ENCODE results near the gene COL7A1.

COL7A1 gene

GRCh38 chr3:48595075-48595525, at the start of gene COL7A1:
COL7A1 (minus strand) TSS chr3:48595329; CDS start chr3:48595159, 170 bp downstream.
- peak in 3 of 51 donors; percentile 9 to 36 (median 23) for DNase-seq

DNA sequence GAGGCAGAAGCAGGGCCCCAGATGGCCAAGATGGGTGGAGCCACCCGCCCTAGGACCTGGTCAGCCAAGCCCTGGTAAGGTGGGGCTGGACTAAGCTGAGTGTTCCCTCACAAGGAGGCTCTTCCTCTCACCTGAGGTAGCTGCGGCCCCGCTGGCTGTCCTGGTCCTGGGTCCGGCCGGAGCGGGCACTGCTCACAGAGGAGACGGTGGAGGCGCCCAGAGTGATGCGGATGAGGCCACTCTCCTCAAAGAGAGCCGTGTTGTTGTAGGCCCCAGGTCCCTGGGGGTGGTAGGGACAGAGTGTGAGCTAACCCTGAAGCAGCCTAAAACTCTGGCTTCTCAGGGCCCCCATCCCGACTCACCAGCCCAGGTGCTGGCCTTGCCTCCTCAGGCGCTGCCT, 47.5 kb upstream of the COL7A1 start:
- no peak for DNase-seq

DNA sequence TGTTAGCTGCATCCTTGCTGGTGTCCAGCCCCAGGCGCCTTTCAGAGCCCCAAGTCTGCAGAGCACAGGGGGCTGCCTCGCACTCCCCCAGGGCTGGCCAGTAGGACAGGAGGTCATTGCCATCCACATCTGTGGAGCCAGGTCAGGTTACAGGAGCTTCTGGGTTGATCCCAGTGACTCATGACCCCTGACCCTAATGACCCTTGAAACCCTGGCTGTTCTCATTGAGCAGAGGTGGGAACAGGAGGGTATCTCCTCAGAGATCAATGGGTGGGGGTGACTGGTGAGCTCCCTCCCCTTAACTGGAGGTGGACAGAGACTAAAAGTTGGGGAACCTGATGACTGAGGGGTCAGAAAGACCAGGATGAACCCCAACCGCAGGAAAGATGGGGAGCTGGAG, 46.3 kb upstream of the COL7A1 start:
- DNase-seq = no peak

DNA sequence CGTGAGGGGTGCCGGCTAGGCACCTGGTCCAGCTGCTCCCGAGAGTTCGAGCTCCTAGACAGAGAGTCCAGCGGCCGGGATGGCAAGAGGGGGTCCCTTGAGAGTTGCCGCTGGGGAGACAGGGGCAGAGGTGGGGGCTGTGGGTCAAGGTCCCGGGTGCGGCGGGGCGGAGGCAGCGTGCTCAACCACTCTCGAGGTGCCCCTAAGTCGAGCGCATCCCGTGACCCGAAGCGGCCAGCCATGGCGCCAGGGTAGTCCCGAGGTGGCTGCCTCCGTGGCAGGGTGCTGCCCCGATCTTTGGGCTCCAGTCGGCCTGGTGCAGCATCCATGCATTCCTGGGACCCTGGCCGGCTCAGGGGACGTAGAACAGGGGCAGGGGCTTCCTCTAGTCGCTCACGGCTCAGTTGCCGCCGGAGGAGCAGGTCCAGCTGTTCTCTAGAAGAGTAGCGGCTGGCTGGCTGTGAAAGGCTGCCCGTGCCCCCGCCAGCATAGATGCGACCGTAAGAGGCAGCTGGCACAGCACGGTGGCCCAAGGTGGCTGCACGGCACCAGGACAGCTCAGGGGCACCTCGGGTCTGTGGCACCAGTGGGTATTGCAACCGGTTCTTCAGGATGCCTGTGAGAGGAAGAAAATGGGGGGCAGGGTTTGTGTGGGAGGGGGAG, 44.9 kb upstream of the COL7A1 start:
- DNase-seq = no peak

DNA sequence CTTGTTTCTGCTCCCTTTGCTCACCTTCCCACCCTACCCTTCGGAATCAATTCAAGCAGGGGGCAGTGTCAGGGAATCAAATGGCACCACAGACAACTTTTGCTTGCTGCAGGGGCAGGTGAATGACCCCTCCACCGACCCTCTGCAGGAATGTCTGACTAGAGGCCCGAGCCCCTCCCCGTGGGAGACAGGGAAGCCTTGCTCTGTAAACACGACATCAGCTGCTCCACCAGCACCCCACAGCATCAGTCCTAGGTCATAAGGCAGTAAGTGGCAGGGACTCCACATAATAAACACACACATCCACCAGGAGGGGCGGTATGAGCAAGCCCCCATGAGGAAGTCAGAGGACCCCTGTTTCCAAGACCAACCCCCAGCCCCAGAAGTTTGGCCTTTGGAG, 42.2 kb upstream of the COL7A1 start:
- no peak for DNase-seq

GRCh38 chr3:48636149-48636655, 41.1 kb upstream of the COL7A1 start:
- no peak for DNase-seq

DNA sequence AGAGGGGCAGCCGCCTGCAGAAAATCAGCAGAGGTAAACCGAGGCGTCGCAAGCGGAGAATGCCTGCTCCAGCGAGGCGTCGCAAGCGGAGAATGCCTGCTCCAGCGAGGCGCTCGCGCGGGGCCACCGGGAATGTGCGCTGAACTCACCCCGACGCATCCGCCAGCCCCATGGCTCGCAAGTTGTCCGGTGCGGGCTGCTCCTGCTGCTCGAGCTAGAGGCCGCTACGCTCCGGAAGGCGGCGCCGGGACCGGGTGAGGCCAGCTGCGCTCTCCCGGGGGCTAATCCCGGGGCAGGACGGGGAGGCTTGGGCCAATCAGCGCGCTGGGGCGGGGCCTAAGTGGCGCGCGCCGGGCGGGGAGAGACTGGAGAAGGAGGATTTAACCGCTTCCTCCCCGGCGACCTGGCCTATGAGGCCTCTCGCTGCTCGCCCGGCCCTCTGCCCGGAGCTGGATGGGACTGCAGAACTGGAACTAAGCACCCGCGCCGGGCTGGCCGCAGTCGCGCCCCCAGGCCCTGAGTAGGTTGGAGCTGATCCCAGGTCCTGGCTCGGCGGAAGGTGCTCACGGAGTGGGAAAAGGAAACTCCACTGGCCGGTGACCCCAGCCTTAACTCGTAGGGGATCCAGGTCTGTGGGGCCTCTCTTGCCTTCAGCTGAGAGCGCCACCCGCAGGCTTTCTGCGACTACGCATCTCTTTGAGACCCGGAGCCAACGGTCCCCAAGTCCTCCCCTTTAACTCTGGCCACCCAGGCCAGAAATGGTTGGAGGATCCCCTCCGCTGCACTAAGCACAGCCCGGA, 40.3 kb upstream of the COL7A1 start, which contains the start of gene SLC26A6:
Gene SLC26A6, minus strand, starts transcription at position 240 of the 800 bp plus-strand sequence. Its CDS starts 68 bp downstream, at position 172.
- DNase-seq = peak; percentile 48 to 99 (median 94)

GRCh38 chr3:48634661-48635221, 39.6 kb upstream of the COL7A1 start:
- peak in 22 of 51 donors; percentile 5 to 49 (median 39) for DNase-seq

DNA sequence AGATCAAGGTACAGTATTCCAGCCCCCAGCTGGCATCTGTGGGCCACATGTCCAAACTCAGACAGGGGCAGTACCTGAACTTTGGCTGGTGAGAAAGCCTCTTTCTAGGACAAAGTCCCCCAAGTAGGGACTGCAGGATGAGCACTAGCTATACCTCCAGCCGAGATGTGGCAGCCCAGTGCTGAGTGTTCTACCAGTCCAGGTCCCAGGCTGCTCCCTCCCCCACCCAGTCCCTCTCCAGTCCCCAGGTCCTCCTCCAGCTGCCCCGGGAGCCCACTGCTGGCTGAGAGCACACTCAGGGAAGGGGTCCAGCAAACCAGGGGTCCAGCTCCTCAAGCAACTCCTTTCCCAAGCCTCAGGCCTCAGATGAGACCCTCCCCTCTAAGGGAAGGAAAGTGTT, 38.6 kb upstream of the COL7A1 start:
- DNase-seq = no peak

GRCh38 chr3:48633256-48633655, 38.1 kb upstream of the COL7A1 start:
- no peak for DNase-seq

DNA sequence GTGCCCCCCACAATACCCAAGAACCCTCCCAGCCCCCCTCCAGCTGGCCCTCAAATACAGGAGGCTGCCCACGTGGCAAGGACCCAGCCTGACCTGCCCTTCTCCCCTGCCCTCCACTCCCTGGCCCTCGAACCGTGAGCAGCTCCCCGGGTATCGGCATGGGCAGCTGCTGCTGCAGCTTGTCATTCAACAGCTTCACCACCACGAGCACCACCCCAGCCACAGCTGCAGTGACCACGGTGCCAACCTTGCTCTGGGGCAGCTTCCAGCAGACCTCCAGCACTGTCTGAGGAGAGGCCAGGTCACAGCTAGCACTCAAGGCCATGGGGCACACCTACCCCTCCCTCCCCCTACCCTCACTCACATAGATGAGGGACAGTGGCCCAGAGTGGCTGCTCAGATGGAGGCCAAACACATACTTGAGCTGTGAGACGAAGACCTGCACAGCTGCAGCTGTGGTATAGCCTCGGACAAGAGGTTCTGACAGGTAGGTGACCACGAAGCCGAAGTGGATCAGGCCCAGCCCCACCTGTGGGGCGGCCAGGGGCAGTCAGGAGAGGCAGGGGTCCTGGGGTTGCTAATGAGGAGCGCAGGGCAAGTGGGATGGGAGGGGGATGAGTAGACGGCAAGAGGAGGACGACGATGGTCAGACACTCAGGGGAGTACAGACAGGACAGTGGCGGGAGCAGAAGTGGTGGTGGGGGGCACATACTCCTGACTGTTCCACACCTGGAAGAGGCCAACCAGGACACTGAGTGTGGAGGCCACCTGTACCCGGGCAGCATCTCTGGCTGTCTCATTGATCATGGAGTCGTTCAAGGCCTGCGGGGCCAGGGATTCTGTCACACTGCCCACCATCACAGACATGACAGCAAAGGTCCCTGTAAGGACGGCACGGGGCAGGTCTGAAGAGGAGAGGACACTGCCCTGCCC, 36.7 kb upstream of the COL7A1 start:
- DNase-seq = no peak

GRCh38 chr3:48630833-48631232, 35.7 kb upstream of the COL7A1 start:
- DNase-seq = no peak

DNA sequence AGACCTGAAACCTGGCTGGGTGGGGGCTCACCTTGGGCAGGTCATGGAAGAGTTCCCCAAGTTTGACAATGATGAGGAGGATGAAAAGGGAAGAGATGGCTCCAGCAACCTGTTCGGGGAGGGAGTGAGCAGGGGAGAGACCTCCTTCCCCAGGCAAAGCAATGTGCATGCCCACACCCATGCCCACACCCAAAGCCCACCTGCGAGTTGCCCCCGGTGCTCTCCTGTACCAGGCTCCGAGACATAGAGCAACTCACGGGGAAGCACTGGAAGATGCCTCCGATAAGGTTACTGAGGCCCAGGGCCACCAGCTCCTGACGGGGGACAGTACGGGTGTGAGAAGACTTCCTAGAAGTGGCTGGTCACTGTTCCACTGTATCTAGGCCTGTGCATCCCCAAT, 35.3 kb upstream of the COL7A1 start:
- DNase-seq = no peak

GRCh38 chr3:48629894-48630293, 34.8 kb upstream of the COL7A1 start:
- no peak for DNase-seq

DNA sequence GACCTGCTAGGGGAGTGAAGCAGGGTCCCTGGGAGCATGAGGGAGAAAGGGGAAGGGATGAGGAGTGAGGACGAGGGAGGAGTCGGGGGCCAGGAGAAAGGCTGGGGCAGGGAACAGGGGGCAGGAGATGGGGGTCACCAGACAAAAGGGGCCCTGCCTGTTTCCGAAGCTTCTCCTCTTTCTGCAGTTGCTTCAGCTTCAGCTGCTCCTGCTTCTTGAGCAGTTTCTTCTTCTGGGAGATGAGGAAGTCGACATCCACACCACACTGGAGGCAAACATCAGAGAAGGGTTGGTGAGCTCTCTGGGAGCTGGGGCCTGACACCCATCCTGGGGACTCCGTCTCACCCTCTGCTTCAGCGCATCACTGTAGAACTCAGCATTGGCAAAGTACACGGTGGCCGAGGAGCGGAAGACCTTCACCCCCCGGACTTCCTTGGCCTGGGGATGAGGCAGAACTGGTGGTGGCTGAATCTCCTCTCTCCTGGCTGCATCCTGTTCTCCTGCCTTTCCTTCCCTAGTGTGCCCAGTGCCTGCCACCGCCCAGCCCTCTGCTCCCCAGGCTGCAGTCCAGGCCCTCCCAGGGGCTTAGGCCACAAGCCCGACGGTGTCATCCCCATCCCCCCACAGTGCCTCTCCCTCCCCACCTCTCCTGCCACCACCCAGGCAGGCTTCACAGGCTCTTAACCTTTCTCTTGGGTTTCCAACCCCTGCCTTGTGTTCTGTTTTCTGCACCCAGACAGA, 33.3 kb upstream of the COL7A1 start:
- no peak for DNase-seq

- DNase-seq = no peak
Observed at GRCh38 chr3:48625600-48625999, 30.5 kb upstream of the COL7A1 start.

- no peak for DNase-seq
Observed at GRCh38 chr3:48624767-48625166, 29.6 kb upstream of the COL7A1 start.

DNA sequence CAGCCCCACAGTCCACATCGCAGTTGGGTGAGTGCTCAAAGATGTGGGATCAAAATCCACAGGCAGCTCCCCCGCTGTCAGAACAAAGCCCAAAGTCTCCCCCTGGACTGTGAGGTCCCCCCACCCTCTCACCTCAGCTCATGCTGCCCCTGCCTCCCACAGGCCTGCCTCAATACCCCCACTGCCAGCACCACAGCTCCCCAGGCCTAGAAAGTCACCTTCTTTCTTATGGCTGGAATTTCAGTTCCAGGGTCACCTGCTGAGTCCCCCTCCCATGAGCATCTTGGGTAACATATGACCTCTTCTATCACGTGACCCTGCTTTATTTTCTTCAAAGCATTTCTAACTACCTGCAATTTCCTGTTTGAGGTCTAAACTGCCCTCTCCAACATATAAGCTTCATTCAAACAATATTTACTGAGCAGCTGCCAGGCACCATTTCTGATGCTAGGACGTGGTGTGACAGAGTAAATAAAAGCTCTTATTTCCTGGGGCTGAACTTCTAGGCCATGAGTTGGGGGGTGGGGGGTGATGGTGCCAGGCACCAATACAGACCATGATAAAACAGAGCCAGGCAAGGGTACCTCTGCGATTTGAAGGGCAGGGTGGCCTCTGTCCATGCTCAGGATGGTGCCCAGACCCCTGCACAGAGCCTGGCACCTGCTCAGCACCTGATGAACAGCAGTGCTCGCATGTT, 28.9 kb upstream of the COL7A1 start:
- no peak for DNase-seq

DNA sequence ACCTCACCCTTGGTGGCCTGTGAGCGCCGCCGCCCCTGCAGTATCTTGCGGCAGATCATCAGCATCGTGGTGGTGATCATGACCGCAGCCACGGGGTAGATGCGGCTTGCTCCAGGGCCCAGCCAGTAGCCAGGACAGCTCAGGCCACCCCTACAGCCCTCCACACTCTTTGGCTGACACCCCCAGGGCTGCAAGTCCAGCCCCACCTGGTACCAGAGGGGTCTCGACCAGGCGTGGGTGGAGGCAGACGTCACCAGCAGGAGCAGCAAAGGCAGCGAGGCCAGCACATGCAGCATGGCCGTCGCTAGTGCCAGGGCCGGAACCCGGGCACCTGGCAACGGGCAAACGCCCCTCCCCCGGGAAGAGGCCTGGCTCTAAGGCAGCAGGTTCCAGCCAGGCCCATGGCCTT, 26.3 kb upstream of the COL7A1 start, which contains the start of gene TMEM89:
Gene TMEM89, minus strand, starts transcription at position 309 of the 409 bp plus-strand sequence. Its CDS starts 13 bp downstream, at position 296.
- DNase-seq = no peak
